Neural progenitor cell (in vitro differentiated cells): ENCODE results near the gene DMWD. TPM values are rescaled to one million over a fixed set of nuclear protein-coding genes. Genes with fewer than 3 reads are reported as not detected.
A peak's percentile ranks its signal among the peaks of the same experiment; 100 is the strongest.

ENCODE experiments used
- DNase-seq: peaks from one replicate; pipeline ENCODE4 v3.0.0-alpha.2; 2016; ENCODE audit warnings: low spot score
- H2AFZ ChIP-seq: fragments of 200-600 bp; sonication (generic); replicated peaks from 2 replicates; pipeline ENCODE4 v1.6.1; 2016; ENCODE audit warnings: antibody characterized with exemption
- H3F3A ChIP-seq: fragments of 200-600 bp; sonication (generic); 2 replicates; pipeline ENCODE4 v1.6.1; 2016; ENCODE audit warnings: antibody characterized with exemption, low read depth
- H3K27ac ChIP-seq: fragments of 200-600 bp; sonication (generic); 2 replicates; pipeline ENCODE4 v1.5.1; 2016; ENCODE audit warnings: mild to moderate bottlenecking
- H3K27me3 ChIP-seq: fragments of 200-600 bp; sonication (generic); 2 replicates; pipeline ENCODE4 v1.6.1; 2016; ENCODE audit warnings: mild to moderate bottlenecking, moderate library complexity
- H3K36me3 ChIP-seq: fragments of 200-600 bp; sonication (generic); 2 replicates; pipeline ENCODE4 v1.5.1; 2016
- H3K4me1 ChIP-seq: fragments of 200-600 bp; sonication (generic); 2 replicates; pipeline ENCODE4 v1.6.1; 2016; ENCODE audit warnings: mixed run types
- H3K4me2 ChIP-seq: fragments of 200-600 bp; sonication (generic); 2 replicates; pipeline ENCODE4 v1.6.1; 2016
- H3K4me3 ChIP-seq: fragments of 200-600 bp; sonication (generic); 2 replicates; pipeline ENCODE4 v1.5.1; 2016
- H3K79me2 ChIP-seq: fragments of 200-600 bp; sonication (generic); 2 replicates; pipeline ENCODE4 v1.6.1; 2016; ENCODE audit warnings: low read depth
- H3K9ac ChIP-seq: fragments of 200-600 bp; sonication (generic); 2 replicates; pipeline ENCODE4 v1.6.1; 2016
- H3K9me3 ChIP-seq: fragments of 200-600 bp; sonication (generic); 2 replicates; pipeline ENCODE4 v1.5.1; 2016; ENCODE audit warnings: low read depth
- H4K20me1 ChIP-seq: fragments of 200-600 bp; sonication (generic); 2 replicates; pipeline ENCODE4 v1.6.1; 2016; ENCODE audit warnings: low read depth
- H3K27ac Mint-ChIP-seq: 3 replicates; pipeline ENCODE4 v1.8.0; 2021; ENCODE audit warnings: mixed read lengths
- H3K27me3 Mint-ChIP-seq: 2 replicates; pipeline ENCODE4 v1.8.0; 2022; ENCODE audit warnings: low read depth, mild to moderate bottlenecking, inconsistent platforms, moderate library complexity, mixed read lengths; ENCODE audit not compliant: insufficient read depth
- H3K36me3 Mint-ChIP-seq: 3 replicates; pipeline ENCODE4 v1.8.0; 2021; ENCODE audit warnings: mixed read lengths
- H3K4me1 Mint-ChIP-seq: 3 replicates; pipeline ENCODE4 v1.8.0; 2021; ENCODE audit warnings: mixed read lengths
- H3K4me3 Mint-ChIP-seq: 3 replicates; pipeline ENCODE4 v1.8.0; 2021; ENCODE audit warnings: mild to moderate bottlenecking, moderate library complexity, mixed read lengths
- H3K9me3 Mint-ChIP-seq: 3 replicates; pipeline ENCODE4 v1.8.0; 2020; ENCODE audit warnings: mixed read lengths
- EZH2 ChIP-seq: fragments of 200-600 bp; sonication (generic); IDR thresholded peaks from 2 replicates; pipeline ENCODE4 v1.6.1; 2017; ENCODE audit warnings: antibody characterized with exemption, mild to moderate bottlenecking, moderate library complexity
- EZH2phosphoT487 ChIP-seq: fragments of 200-600 bp; sonication (generic); IDR thresholded peaks from 2 replicates; pipeline ENCODE4 v1.6.1; 2017; ENCODE audit warnings: antibody characterized with exemption
- total RNA-seq: library from RNA; depleted of rRNA; stranded (reverse); fragments of >200 nt; gene quantifications from 2 replicates; pipeline ENCODE4 v1.2.3, GENCODE V29; 2015; ENCODE audit warnings: low replicate concordance
- TF ChIP-seq, protein P1 (sequence below): fragments of 200-600 bp; sonication (generic); IDR thresholded peaks from 2 replicates; pipeline ENCODE4 v1.5.1; 2017; ENCODE audit warnings: antibody characterized with exemption, mild to moderate bottlenecking

DMWD gene
- total RNA-seq, 1 donor from 2014 or later: 22.8 TPM

DNA sequence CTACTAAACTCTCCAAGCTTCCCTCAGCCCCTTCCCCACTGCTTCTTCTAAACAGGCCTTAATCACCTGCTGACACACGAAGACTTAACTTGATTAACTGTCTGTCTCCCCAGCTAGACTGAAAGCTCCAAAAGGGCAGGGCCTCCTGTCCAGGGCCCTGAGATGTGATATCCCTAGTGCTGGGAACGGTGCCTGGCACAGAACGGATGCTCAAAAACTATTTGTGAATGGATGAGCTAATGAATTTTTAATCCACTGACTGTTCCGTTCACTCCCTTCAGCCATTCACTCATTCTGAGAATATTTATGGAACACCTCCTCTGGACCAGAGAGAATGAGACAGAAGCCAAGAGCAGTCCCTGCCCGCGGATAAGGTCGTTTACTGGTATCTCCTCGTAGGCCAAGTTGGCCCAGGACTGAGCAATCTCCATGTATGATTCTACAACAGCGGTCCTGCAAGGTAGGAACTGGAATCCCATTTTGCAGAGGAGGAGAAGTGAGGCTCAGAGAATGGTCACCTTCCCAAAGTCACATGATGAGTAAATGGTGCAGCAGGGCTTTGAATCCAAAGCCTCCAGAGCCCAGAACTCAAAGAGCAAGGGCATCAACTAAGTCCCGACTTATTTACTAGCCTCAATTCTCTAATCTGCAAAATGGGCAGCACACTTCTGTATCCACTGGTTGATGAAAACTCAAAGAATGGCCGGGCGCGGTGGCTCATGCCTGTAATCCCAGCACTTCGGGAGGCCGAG is 3.4 kb downstream of the DMWD start:
- no peak overlapping the region for H3K4me2 ChIP-seq
- Mint-ChIP-seq H3K27me3 (peaks cover 10% of the 10 kb centered on the region), H3K4me3 (no peak overlapping the region), H3K9me3 (no peaks in the 10 kb centered on the region), H3K36me3 (peaks cover 26% of the 10 kb centered on the region), H3K27ac (no peak overlapping the region), H3K4me1 (peaks cover 27% of the 10 kb centered on the region)
- no peak overlapping the region for H2AFZ ChIP-seq
- peaks cover 35% of the 10 kb centered on the region for H4K20me1 ChIP-seq
- H3K4me3 ChIP-seq: no peak overlapping the region
- H3K4me1 ChIP-seq: peaks cover 9% of the 10 kb centered on the region
- H3K27ac ChIP-seq: no peak overlapping the region
- no peaks in the 10 kb centered on the region for H3K27me3 ChIP-seq
- DNase-seq: no peak
- H3K9ac ChIP-seq: no peak overlapping the region
- peaks cover 28% of the 10 kb centered on the region for H3K79me2 ChIP-seq
- no peaks in the 10 kb centered on the region for H3K9me3 ChIP-seq
- peaks cover 4% of the 10 kb centered on the region for H3F3A ChIP-seq
- TF ChIP-seq, protein P1, sequence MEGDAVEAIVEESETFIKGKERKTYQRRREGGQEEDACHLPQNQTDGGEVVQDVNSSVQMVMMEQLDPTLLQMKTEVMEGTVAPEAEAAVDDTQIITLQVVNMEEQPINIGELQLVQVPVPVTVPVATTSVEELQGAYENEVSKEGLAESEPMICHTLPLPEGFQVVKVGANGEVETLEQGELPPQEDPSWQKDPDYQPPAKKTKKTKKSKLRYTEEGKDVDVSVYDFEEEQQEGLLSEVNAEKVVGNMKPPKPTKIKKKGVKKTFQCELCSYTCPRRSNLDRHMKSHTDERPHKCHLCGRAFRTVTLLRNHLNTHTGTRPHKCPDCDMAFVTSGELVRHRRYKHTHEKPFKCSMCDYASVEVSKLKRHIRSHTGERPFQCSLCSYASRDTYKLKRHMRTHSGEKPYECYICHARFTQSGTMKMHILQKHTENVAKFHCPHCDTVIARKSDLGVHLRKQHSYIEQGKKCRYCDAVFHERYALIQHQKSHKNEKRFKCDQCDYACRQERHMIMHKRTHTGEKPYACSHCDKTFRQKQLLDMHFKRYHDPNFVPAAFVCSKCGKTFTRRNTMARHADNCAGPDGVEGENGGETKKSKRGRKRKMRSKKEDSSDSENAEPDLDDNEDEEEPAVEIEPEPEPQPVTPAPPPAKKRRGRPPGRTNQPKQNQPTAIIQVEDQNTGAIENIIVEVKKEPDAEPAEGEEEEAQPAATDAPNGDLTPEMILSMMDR: no peak
- H3K36me3 ChIP-seq: no peaks in the 10 kb centered on the region

DNA sequence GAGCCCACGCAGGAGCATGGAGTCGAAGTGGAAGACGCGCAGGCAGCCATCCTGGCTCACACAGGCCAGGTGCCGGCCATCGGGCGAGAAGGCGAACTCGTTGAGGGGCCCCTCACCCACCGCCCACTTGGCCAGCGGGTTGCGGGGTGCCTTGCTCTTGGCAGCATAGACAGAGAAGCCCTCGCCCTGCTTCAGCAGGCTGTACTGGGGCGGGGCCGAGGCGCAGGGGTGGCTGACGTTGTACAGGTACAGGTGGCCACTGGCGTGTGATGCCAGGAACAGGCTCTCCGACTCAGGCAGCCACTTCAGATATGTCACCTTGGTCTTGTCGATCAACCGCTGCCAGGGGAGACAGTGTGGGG is 6.1 kb downstream of the DMWD start:
- Mint-ChIP-seq H3K4me3 (no peak overlapping the region), H3K27ac (no peak overlapping the region), H3K36me3 (peaks cover 21% of the 10 kb centered on the region), H3K27me3 (peaks cover 6% of the 10 kb centered on the region), H3K4me1 (peaks cover 22% of the 10 kb centered on the region), H3K9me3 (no peaks in the 10 kb centered on the region)
- H3K36me3 ChIP-seq: no peaks in the 10 kb centered on the region
- H3K9me3 ChIP-seq: no peaks in the 10 kb centered on the region
- H3K27me3 ChIP-seq: no peaks in the 10 kb centered on the region
- peaks cover 20% of the 10 kb centered on the region for H3K79me2 ChIP-seq
- TF ChIP-seq EZH2: no peak
- TF ChIP-seq, protein P1: no peak
- TF ChIP-seq EZH2phosphoT487: no peak
- H3F3A ChIP-seq: peaks cover 4% of the 10 kb centered on the region
- no peak overlapping the region for H3K4me2 ChIP-seq
- H3K27ac ChIP-seq: no peak overlapping the region
- DNase-seq: peak; percentile 0
- H2AFZ ChIP-seq: no peak overlapping the region
- no peak overlapping the region for H3K9ac ChIP-seq
- H3K4me3 ChIP-seq: no peak overlapping the region
- H4K20me1 ChIP-seq: peaks cover 57% of the 10 kb centered on the region
- peaks cover 20% of the 10 kb centered on the region for H3K4me1 ChIP-seq

DNA sequence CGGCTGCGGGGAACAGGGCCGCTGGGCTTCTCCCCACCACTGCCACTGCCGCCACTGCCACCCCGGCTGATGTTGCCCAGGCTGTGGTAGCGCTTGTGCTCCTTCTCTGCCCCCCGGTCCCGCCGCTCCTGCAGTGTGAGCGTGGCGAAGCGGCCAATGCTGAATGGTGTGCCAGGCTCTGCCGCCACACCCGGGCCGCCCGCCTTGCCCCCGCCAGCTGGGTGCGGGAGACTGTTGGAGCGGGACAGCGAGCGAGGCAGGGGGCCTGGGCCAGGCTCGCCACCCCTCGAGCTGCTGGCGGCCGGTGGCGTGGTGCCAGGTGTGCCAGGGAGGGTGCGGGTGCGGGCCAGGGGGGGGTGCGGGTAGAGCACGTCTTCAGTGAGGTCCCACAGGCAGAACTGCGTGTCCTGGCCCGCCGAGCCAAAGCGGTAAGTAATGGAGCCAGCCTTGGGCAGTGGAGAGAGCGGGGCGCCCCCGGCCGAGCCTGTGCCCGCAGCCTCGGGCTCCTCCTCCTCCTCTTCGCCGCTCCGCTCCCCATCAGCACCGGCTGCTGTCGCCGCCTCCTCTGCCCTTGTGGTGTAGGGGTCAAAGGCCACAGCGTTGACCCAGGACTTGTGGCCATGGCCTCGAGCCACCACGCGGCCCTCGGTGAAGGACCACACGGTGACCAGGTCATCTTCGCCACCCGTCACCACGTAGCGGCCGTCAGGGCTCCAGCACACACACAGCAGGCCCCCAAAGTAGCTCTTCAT is 6.7 kb downstream of the DMWD start:
- Histone ChIP-seq H2AFZ (no peak overlapping the region), H3F3A (peaks cover 8% of the 10 kb centered on the region), H3K79me2 (peaks cover 15% of the 10 kb centered on the region), H4K20me1 (peaks cover 58% of the 10 kb centered on the region), H3K9ac (no peak overlapping the region), H3K4me2 (no peak overlapping the region), H3K27ac (no peak overlapping the region), H3K9me3 (no peaks in the 10 kb centered on the region), H3K36me3 (no peaks in the 10 kb centered on the region), H3K4me1 (peaks cover 17% of the 10 kb centered on the region), H3K4me3 (no peak overlapping the region), H3K27me3 (no peaks in the 10 kb centered on the region)
- Mint-ChIP-seq H3K4me1 (peaks cover 19% of the 10 kb centered on the region), H3K27ac (no peak overlapping the region), H3K4me3 (no peak overlapping the region), H3K27me3 (peaks cover 6% of the 10 kb centered on the region), H3K9me3 (no peaks in the 10 kb centered on the region), H3K36me3 (peaks cover 19% of the 10 kb centered on the region)
- no peak for DNase-seq
- TF ChIP-seq EZH2: no peak
- no peak for TF ChIP-seq EZH2phosphoT487
- TF ChIP-seq, protein P1: no peak
